A673 (cell line): ENCODE results near the gene PPP3CB.

ENCODE experiments used
- CTCF ChIP-seq: fragments of 300-800, 200-600 bp; sonication (generic); conservative IDR thresholded peaks from 2 replicates; pipeline ENCODE4 v1.5.1; 2017; ENCODE audit warnings: low read depth, mild to moderate bottlenecking, antibody characterized with exemption, low read length, moderate library complexity, mixed read lengths
- EZH2 ChIP-seq: fragments of 200-600 bp; sonication (generic); IDR thresholded peaks from 2 replicates; pipeline ENCODE4 v1.6.1; 2017; ENCODE audit warnings: borderline replicate concordance, low read depth, mild to moderate bottlenecking, mixed read lengths, antibody characterized with exemption, low read length; ENCODE audit not compliant: poor library complexity, severe bottlenecking

GRCh38 chr10:73534857-73535256 is 39.0 kb upstream of the PPP3CB start:
- TF ChIP-seq CTCF = no peak
- no peak for TF ChIP-seq EZH2
